D721Med (cell line): ENCODE measurements around the gene CCR1.

Experiments
- DNase-seq: peaks from one replicate; pipeline ENCODE4 v3.0.0; 2011; ENCODE audit warnings: low spot score; ENCODE audit not compliant: insufficient read length
- FAIRE-seq: peaks from 2 replicates; lab custom pipeline; 2011; peaks lifted over from hg19 to GRCh38; lab: Jason Lieb, UNC
- CTCF ChIP-seq: IDR thresholded peaks from 2 replicates; pipeline ENCODE4 v1.5.1; 2012; ENCODE audit warnings: mild to moderate bottlenecking, control low read depth; ENCODE audit not compliant: insufficient read depth; ENCODE audit errors: missing control alignments

CCR1 gene

GRCh38 chr3:46202535-46202934 lies 5.6 kb downstream of the CCR1 start:
- TF ChIP-seq CTCF: no peak
- no peak for FAIRE-seq
- no peak for DNase-seq

GRCh38 chr3:46200790-46201189 lies 7.3 kb downstream of the CCR1 start:
- DNase-seq: no peak
- FAIRE-seq: no peak
- TF ChIP-seq CTCF: no peak

- no peak for TF ChIP-seq CTCF
- FAIRE-seq (no peak), DNase-seq (no peak)
Measured at GRCh38 chr3:46200211-46200610, 7.9 kb downstream of the CCR1 start.

- TF ChIP-seq CTCF: no peak
- DNase-seq (no peak), FAIRE-seq (no peak)
Measured at GRCh38 chr3:46196261-46196957, 11.7 kb downstream of the CCR1 start.

GRCh38 chr3:46194868-46195553 lies 13.1 kb downstream of the CCR1 start:
- no peak for FAIRE-seq
- DNase-seq: no peak
- TF ChIP-seq CTCF: no peak

- no peak for FAIRE-seq
- DNase-seq: no peak
- no peak for TF ChIP-seq CTCF
Measured at GRCh38 chr3:46193436-46193835, 14.7 kb downstream of the CCR1 start.

- no peak for FAIRE-seq
- DNase-seq: no peak
- TF ChIP-seq CTCF: no peak
Measured at GRCh38 chr3:46192939-46193338, 15.2 kb downstream of the CCR1 start.
